Measurements from ENCODE around the gene TAF1. TPM values are rescaled to one million over a fixed set of nuclear protein-coding genes. Genes with fewer than 3 reads are reported as not detected.
"Not testable (repeated sequence)": the region's sequence is repeated elsewhere in the genome, so short reads cannot be mapped to it uniquely, and the experiment has no call there.

TAF1 gene
- total and polyA plus RNA-seq, 11 donors: 8.8 to 27.8 (median 17.1) TPM

DNA sequence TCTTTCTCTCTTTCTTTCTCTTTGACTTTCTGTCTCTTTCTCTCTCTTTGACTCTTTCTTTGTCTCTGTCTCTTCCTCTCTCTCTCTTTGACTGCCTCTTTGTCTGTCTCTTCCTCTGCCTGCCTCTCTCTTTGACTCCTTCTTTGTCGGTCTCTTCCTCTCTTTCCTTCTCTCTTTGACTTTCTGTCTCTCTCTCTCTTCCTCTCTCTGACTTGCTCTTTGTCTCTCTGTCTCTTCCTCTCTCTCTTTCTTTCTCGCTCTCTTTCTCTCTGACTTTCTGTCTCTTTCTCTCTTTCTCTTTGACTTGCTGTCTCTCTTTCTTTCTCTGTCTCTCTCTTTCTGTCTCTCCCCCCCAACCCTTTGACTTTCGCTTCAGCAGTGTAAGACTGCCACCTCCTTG is 130.3 kb downstream of the TAF1 start:
- no peak overlapping the region for H3K4me3 ChIP-seq
- DNase-seq: no peak
- H3K4me1 ChIP-seq: peaks cover 0 to 9% (median 0%) of the 10 kb centered on the region in 12 donors
- no peaks in the 10 kb centered on the region for H3K9me3 ChIP-seq
- no peak for TF ChIP-seq CTCF (IDR thresholded peaks at IDR 0.05)
- TF ChIP-seq POLR2A (IDR thresholded peaks at IDR 0.05): no peak
- no peaks in the 10 kb centered on the region for H3K36me3 ChIP-seq
- no peak for ATAC-seq
- WGBS, 4 donors: 80 to 92% (median 87%) methylated on average over 3 of the region's 3 CpGs
- intact Hi-C loops (cut with DNase I): no loop called here
- no peak overlapping the region for H3K27ac ChIP-seq
- peaks cover 0 to 2% (median 0%) of the 10 kb centered on the region in 9 donors for H3K27me3 ChIP-seq

GRCh38 chrX:71502080-71502479 is 135.9 kb downstream of the TAF1 start:
- DNase-seq; H3K27me3 ChIP-seq; H3K9me3 ChIP-seq; H3K36me3 ChIP-seq; H3K4me3 ChIP-seq; H3K27ac ChIP-seq; intact Hi-C loops (cut with DNase I); H3K4me1 ChIP-seq; ATAC-seq: not testable (repeated sequence)
- WGBS, 4 donors: 80 to 99% (median 89%) methylated on average over 5 of the region's 5 CpGs

- Histone ChIP-seq H3K4me1 (no peaks in the 10 kb centered on the region), H3K27me3 (no peaks in the 10 kb centered on the region), H3K36me3 (no peaks in the 10 kb centered on the region), H3K27ac (no peak overlapping the region), H3K9me3 (peaks cover 0 to 7% (median 0%) of the 10 kb centered on the region in 12 donors), H3K4me3 (no peak overlapping the region)
- DNase-seq (no peak), ATAC-seq (no peak)
- 70 to 100% (median 89%) methylated on average over 1 of the region's 1 CpG for WGBS, 4 donors
- intact Hi-C loops (cut with DNase I): no loop called here
- no peak for TF ChIP-seq CTCF (IDR thresholded peaks at IDR 0.05)
- TF ChIP-seq POLR2A (IDR thresholded peaks at IDR 0.05): no peak
Measured at GRCh38 chrX:71504346-71504745, 138.2 kb downstream of the TAF1 start.

DNA sequence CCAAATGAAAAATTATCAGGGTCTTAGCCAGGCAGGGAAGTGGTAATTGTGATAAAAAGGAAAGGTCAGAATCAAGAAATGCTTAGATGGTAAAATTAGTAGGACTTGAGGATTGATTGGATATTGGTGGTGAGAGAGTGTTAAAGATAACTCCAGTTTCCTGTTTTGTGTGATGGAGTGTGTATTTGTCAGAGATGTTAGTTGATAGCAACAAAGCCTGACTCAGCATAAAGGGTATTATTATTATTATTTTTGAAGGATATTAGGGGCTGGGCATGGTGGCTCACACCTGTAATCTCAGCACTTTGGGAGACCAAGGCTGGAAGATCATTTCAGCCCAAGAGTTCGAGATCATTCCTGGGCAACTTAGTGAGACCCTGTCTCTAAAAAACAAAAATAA is 143.1 kb downstream of the TAF1 start:
- no peaks in the 10 kb centered on the region for H3K4me1 ChIP-seq
- H3K9me3 ChIP-seq: no peaks in the 10 kb centered on the region
- no peak for ATAC-seq
- intact Hi-C loops (cut with DNase I): no loop called here
- no peak for DNase-seq
- no peaks in the 10 kb centered on the region for H3K36me3 ChIP-seq
- H3K27me3 ChIP-seq: no peaks in the 10 kb centered on the region
- no peak overlapping the region for H3K4me3 ChIP-seq
- TF ChIP-seq CTCF (IDR thresholded peaks at IDR 0.05): no peak
- TF ChIP-seq POLR2A (IDR thresholded peaks at IDR 0.05): no peak
- 75 to 93% (median 87%) methylated on average over 1 of the region's 1 CpG for WGBS, 4 donors
- H3K27ac ChIP-seq: no peak overlapping the region

DNA sequence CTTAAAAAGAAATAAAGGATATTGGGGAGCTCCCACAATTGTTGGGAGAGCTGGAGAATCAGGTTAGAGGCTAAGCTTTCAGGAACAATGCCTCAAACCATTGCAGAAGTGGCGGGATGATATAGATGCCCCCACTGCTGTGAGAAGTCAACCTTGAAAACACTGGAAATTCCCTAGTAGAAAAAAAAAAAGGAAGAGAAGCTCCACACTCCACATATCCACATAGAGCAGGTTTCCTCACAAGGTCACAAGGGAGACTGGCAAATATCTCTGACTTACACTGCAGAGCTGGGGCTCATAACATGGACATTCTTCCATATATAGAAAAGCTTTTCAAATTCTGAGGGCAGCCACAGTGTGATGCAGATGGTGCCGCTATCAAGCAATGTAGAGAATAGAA is 144.0 kb downstream of the TAF1 start:
- TF ChIP-seq POLR2A (IDR thresholded peaks at IDR 0.05): no peak
- no peak for TF ChIP-seq CTCF (IDR thresholded peaks at IDR 0.05)
- no peaks in the 10 kb centered on the region for H3K9me3 ChIP-seq
- DNase-seq (no peak), ATAC-seq (no peak)
- intact Hi-C loops (cut with DNase I): no loop called here
- 86 to 95% (median 88%) methylated on average over 2 of the region's 2 CpGs for WGBS, 4 donors
- no peaks in the 10 kb centered on the region for H3K36me3 ChIP-seq
- H3K4me1 ChIP-seq: no peaks in the 10 kb centered on the region
- no peak overlapping the region for H3K27ac ChIP-seq
- H3K4me3 ChIP-seq: no peak overlapping the region
- H3K27me3 ChIP-seq: no peaks in the 10 kb centered on the region

- DNase-seq; ATAC-seq; intact Hi-C loops (cut with DNase I); H3K4me3 ChIP-seq; H3K27me3 ChIP-seq; H3K9me3 ChIP-seq; H3K36me3 ChIP-seq; H3K4me1 ChIP-seq: not testable (repeated sequence)
- 89 to 96% (median 93%) methylated on average over 4 of the region's 4 CpGs for WGBS, 4 donors
- peak overlapping the region in 5 of 12 donors; percentile 13 to 86 (median 81) for H3K27ac ChIP-seq
Measured at GRCh38 chrX:71513731-71514130, 147.6 kb downstream of the TAF1 start.
